Right forelimb (tissue), 1 donor: Measurements from ENCODE around the gene CXCL17.
"Not testable (repeated sequence)": the region's sequence is repeated elsewhere in the genome, so short reads cannot be mapped to it uniquely, and the experiment has no call there.

Source experiments
- DNase-seq: peaks from one replicate; pipeline ENCODE4 v3.0.0-alpha.2; 2018

Gene CXCL17, protein sequence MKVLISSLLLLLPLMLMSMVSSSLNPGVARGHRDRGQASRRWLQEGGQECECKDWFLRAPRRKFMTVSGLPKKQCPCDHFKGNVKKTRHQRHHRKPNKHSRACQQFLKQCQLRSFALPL

DNA sequence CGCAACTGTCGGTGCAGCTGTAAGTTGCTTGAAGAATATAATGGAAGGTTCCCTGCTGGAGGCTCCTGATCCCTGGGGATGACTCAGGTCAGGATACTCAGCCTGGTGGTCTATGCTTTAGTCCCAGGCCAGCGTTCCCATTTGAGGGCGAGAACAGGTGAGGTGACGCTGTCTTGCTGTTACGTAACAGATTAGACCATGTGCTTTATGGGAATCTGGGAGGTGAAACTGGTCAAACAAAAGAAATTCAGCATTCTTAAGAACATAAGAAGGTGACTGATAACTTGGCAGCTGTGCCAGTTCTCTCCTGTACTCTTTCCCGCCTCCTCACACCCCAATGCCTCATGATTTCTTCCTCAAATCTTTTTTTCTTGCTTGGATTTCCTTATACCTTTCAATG, at the start of gene CXCL17:
TSS of gene CXCL17 (minus strand) at position 114 of the 400 bp plus-strand sequence. CDS start 114 bp downstream, outside the sequence.
- DNase-seq = no peak

DNA sequence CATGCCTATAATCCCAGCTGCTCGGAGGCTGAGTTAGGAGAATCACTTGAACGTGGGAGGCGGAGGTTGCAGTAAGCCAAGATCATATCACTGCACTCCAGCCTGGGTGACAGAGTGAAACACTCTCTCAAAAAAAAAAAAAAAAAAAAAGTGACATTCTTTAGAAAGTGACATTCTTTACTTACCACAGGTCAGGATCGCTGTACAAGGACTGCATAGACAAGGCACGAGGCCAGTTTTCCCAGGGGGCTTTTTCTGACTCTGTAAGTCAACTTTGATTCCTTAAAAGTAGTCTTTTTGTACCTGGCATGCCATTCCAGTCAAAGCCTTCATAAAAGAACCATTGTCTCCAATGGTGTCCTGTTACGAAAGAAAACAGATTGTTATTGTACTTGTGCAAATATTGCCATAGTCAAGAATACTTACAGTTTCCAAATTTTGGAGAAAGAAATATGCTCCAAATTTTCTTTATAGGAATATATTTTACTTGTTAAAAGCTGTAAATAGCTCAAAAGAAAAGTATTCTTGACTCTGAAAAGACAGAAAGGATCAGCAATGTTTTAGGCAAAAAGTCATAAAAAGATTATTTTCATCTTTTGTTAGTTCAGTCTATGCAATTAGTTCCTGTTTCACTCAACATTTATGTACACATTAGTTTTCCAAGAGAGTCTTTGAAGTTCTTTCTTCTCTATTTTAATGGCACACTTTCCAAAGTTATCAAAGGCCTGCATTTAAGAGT, 46.2 kb upstream of the CXCL17 start:
- DNase-seq = no peak

DNA sequence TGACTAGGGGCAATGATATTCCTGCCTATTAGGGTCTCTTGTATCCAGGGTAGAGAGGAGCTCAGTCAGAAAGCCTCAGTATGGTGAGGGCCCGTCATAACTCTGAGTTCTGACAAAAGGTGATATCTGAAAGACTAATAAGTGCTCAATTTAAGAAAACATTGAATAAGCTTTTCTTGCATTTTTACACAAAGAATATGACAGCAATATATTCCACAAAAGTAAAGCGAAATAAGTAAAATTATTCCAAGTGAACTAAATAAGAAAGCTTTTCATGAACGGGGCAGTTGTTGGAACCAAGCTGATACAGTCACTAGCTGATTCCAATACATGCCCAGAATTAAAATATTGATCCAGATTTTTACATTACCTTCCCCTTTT, 45.0 kb upstream of the CXCL17 start:
- DNase-seq = no peak

DNA sequence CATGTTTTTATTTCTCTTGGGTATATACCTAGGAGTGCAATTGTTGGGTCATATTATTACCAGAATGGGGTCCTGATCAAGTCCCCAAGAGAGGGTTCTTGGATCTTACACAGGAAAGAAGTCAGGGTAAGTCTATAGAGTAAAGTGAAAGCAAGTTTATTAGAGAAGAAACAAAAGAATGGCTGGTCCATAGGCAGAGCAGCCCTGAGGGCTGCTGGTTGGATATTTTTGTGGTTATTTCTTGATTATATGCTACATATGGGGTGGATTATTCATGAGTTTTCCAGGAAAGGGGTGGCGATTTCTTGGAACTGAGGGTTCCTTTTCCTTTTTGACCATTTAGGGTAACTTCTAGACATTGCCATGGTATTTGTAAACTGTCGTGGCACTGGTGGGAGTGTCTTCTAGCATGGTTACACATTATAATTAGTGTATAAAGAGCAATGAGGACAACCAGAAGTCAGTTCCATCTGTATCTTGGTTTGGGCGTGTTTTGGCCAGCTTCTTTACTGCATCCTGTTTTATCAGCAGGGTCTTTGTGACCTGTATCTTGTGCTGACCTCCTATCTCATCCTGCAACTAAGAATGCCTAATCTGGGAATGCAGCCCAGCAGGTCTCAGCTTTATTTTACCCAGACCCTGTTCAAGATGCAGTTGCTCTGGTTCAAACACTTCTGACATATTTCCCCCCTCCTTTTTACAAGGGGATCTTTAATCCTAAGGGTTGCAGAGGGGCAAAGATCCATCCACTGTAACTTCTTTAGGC, 44.5 kb upstream of the CXCL17 start:
- no peak for DNase-seq

DNA sequence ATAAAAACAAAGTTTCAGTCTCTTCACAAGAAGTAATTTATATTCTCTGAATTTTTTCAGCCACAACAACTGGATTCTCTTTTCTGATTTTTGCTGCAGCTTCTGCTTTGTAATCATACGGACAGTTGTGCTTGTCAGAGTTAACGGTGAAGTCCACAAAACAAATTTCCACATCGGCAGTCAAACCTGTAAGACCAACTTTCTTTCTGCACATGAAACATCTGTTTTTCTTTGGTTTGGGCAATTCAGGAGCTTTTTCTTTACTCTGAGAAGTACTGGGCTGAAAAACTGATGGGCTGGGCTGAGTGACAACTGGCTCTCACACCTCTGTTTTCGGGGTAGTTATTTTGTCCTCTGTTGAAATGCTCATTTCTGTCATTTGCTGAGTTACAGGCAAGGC, 42.3 kb upstream of the CXCL17 start:
- DNase-seq = not testable (repeated sequence)

DNA sequence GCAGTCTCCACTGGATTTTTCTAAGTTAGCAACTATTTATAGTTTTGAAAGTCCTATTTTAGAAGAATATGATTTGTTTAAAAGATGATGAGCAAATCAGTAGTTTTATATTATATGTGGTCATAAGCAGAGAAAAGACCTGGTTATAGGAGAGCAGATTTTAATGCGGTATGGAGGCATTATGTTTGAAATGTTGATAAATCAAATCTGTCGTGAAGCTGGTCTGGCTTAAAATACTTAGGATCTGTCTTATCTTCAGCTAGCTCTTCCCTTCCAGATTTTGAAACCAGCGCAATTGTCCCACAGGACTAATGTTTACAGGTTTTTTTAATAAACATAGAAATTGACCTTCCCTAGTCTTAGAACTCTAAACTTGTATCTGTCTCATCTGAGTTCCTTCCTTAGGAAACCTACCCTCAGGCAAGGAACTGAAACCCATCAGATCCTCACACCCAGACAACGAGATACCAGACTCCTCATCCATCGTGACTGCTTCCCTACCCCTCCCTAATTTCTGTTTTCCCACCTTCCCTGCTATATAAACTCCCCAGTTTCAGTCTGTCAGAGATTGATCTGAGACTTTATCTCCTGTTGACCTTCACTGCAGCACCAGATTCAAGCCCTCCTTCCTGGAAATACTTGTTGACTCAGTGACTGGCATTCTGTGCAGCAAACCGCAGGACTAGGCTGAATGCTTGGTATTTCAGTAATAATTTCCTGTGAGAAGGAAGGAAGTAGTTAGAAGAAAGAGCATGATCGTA, 37.8 kb upstream of the CXCL17 start:
- no peak for DNase-seq

DNA sequence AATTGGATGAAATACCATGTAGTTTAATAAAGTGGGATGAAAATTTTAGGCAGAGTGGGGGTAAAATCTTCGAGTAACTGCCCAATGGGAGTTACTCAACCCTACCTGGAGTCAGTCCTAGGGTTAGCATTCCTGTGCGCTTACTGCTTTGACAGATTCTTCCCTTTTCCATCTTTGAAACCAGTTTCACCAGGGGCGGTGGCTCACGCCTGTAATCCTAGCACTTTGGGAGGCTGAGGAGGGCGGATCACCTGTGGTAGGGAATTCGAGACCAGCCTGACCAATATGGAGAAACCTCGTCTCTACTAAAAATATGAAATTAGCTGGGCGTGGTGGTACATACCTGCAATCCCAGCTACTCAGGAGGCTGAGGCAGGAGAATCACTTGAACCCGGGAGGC, 37.0 kb upstream of the CXCL17 start:
- no peak for DNase-seq

DNA sequence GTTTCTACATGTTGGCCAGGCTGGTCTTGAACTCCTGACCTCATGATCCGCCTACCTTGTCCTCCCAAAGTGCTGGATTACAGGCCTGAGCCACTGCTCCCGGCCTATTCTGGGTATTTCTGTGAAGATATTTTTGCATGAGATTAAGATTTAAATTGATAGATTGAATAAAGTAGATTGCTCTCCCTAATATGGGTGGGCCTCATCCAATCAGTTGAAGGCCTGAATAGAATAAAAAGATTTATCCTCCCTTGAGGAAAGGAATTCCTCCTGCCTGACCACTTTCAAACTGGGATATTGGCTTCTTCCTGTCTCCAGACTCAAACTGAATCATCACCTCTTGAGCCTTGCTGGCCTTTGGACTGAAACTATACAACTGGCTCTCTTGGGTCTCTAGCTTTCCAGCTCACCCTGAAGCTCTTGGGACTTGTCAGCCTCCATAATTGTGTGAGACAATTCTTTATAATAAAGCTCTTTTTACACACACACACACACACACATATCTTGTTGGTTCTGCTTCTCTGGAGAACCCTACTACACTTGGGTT, 36.1 kb upstream of the CXCL17 start:
- no peak for DNase-seq

DNA sequence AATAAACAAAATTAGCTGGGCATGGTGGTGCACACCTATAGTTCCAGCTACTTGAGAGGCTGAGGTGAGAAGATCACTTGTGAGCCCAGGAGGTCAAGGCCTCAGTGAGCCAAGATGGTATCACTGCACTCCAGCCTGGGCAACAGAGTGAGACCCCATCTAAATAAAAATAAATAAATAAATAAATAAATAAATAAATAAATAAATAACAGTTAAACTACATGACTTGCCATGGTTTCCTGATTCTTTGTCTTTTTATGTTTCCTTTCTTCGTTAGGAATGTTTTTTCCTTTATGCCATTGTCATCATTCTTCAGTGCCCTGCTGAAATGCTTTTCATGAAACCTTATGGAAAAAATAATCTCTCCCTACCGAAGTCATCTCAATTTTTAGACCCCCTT, 35.2 kb upstream of the CXCL17 start:
- DNase-seq = no peak

DNA sequence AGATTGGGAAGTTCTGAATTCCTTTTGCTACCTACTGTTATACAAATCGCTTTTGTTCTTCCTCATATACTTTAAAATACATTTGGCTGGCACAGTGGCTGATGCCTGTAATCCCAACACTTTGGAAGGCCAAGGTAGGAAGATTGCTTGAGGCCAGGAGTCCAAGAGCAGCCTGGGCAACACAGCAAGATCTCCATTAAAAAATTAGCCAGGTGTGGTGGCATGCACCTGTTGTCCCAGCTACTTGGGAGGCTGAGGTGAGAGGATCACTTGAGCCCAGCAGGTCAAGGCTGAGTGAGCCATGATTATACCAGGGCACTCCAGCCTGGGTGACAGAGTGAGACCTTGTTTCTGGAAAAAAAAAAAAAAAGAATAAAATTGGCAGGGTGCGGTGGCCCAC, 34.4 kb upstream of the CXCL17 start:
- no peak for DNase-seq

DNA sequence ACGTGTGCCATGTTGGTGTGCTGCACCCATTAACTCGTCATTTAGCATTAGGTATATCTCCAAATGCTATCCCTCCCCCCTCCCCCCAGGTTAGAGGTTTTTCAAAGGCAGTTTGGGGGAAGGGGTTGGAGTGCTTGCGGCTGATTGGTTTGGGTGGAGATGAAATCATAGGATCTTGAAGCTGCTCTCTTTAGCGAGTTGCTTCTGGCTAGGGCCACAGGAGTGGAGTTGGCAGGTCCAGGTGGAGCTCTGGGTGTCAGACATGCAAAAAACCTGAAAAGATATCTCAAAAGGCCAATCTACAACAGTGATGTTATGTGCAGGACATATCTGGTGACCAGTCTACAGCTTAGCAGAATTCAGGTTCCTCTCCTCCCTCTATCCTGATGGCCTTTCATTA, 32.6 kb upstream of the CXCL17 start:
- no peak for DNase-seq

DNA sequence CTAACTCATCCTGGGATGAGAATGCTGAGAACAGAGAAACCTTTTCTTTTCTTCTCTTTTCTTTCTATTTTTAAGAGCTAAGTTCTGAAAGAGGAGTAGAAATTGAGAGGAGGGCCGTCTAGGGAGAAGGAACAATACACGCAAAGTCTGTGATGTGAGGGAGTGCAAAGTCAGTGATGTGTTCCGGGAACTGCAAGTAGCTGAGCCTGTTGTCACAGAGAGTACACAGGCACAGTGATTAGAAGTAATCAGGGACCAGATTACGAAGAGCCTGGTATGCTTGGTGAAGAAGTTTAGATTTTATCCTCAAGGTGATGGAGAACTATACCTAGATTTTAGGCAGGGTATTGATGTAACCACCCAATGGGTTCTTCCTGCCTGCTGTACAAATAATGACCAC, 32.0 kb upstream of the CXCL17 start:
- no peak for DNase-seq

DNA sequence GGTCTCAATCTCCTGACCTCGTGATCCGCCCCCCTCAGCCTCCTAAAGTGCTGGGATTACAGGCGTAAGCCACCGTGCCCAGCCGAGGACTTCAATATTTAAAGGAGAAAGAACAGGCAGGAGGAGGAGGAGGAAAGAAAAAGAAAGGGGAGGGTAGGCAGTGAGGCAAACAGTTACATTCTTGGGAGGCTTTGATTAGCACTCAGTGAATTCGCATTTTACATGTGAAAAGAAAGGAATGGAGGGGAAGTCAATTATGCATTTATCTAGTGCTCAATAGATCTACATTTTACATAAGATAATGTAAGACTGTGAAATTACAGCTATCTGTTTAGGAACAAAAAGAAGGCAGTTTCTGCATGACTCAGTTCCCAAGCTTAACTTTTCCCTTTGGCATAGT, 30.9 kb upstream of the CXCL17 start:
- no peak for DNase-seq

DNA sequence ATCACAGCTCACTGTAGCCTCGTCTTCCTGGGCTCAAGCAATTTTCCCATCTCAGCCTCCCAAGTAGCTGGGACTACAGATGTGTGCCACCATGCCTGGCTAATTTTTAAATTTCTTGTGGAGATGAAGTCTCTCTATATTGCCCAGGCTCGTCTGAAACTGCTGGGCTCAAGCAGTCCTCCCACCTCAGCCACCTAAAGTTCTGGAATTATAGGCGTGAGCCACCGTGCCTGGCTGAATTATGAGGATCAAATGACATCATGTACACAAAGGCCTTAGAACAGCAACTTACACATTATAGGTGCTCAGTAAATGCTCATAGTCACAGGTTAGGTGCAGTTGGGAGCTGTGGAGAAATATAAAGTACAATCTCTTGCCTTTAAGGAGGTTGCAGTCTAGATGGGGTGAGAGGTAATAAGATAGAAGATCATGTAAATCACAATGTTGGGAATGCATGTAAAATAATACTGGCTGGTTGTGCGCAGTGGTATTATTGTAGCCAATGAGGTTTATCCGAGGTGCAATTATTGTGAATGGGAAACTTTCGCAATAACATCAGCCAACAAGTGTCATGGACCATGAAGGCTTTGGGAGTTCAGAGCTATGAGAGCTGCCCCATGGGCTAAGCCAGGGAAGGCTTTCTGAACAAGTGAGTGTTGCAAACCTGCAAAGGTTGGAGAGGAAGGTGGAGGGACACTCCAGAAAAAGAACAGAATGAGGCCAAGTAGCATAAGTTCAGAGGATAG, 29.8 kb upstream of the CXCL17 start:
- DNase-seq = no peak

DNA sequence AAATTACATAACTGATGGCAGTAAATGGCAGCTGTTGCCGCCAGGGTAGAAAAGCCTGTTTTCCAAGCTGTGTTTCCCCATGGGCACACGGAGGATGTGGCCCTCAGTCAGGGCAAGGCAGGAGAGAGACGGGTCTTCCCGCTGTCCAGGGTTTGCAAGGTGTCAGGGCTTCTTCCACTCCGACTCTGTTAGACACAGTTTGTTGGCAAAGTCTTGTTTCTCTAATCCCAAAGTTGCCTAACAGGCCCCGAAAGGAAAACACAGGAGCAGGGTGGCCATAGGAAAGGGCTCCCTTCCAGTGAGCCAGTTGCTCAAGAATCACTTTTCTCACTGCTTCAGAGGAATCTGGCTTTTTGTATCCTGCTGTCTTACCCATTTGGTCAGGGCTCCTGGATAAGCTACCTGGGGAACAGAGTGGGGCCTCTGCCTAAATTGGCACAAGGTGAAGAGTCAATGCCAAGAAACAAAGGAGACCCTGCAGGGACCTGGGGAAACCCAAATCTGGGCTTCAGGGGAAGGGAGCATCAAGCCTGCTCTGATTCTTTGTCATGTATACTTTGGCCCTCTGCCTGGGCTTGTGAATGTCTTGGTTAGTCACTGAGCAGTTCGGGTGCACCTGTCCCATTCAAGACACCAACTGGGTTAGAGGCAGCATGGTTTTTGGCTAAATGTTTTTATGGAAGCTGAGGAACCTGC, 29.0 kb upstream of the CXCL17 start:
- DNase-seq = no peak

DNA sequence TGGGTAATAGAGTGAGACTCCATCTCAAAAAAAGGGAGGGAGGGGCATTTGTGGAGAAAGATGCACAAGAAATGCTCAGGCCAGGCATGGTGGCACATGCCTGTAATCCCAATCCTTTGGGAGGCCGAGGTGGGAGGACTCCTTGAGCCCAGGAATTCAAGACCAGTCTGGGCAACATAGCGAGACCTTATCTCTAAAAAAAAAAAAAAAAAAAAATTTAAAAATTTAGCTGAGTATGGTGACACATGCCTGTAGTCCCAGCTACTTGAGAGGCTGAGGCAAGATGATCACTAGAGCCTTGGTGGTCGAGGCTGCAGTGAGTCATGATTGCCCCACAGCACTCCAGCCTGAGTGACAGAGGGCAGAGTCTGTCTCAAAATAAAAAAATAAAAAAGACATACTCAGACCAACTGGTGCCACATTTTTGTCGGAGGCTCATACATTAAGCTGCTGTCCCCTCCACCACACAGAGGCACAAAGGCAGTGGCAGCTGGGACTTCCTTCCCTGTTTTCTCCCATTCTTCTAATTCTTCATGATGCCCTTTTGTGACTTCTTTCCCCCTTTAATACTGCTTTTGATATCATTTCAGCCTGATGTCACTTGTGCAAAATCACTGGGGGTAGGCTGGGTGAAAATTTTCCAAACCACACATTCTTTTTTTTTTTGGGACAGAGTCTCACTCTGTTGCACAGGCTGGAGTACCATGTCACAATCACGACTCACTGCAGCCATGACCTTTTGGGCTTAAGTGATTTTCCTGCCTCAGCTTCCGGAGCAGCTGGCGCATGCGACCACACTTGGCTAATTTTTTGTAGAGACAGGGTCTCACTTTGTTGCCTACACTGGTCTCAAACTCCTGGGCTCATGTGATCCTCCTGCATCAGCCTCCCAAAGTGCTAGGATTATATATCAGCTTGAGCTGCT, 26.8 kb upstream of the CXCL17 start:
- DNase-seq = no peak

DNA sequence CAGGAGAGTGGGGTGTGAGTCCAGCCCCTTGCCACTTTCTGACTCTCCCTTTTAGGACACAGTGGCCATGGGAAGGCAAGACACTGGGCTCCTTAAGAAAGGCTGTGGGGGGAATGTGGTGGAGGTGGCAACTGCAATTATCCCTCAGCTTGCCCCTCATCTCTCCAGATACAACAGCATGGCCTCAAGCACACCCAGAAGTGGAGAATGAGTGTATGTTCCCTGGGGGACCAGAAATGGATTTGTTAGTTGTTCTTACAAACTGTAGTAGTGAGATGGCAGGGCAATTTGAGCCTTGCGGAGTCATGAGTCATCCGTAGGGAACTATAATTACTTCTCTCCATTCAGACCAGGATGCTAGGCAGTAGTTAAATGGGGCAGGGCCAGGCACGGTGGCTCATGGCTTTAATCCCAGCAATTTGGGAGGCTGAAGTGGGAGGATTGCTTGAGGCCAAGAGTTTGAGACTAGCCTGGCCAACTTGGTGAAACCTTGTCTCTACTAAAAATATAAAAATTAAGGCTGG, 25.6 kb upstream of the CXCL17 start:
- no peak for DNase-seq

DNA sequence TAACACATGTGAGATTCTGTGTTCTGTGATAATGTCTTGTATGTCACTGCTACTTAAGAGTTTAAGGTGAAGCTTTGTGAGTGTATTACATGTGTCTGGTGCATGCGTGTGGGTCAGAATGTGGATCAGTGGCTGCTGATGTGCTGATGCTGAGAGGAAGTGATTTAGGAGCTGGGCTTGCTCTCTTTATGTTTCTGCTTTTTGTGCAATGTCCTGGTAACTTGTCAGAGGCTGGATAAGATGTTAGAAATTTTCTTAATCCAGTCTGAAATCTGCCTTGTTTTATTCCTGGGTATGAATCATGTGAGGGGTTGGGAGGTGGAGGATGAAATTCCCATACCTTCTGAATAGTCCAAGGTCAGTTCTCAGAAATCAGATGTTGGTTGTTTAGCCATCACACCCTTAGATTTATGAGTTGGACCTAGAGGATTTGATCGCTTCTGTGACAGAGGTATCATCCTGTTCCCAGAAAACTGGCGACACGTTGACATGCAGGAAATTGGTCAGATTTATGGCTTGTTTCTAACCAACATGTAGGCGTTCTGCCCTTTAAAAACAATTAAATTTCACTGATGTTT, 24.5 kb upstream of the CXCL17 start:
- no peak for DNase-seq

DNA sequence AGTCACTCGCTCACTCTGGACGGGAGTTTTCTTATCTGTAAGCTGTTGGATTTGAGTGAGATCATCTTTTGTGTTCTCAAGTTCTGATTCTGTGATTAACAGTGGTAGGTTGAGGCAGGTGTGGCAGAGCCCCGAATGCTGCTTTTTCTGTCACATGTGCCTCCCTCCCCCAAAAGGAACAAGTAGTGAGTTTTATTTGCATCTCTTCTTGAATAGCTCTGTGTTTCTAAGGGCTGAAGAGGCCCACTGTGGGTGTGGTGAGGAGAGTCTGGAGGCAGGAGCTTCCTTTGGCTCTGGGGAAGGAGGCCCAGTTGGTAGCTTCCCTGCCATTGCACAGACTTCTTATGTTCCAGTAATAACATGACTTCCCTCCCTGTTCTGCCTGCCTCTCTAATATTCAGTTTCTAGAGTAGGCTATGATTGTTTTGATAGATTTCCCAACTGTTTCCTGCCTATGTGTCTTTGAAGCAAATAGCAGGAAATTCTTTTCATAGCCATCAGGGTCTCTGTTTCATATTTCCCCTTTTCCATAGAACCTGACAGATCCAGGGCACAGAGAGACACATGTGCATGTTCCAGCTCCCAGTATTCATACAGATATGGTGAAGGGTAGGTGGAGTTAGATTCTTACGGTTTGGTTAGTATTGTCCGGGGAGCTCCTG, 23.9 kb upstream of the CXCL17 start:
- DNase-seq = no peak
